Stimulated activated effector memory CD8-positive, alpha-beta T cell treated with anti-CD3 and anti-CD28 coated beads, Interleukin-12 subunit alpha, Interleukin-12 subunit beta, amount 100 ng/mL, for 72 hours (primary cell): ENCODE results near the gene FNTB.

Experiments
- ATAC-seq: fragments of 150-1000 bp; cut with Tn5 transposase; 2 replicates; pipeline ENCODE4 v1.10.0; 2021
- DNase-seq, 2 donors: peaks; one replicate each; pipeline ENCODE4 v3.0.0; 2021 to 2022; ENCODE audit warnings: low spot score in 2 of 2
- H3K27ac Mint-ChIP-seq: one replicate; pipeline ENCODE4 v1.8.0; 2022; ENCODE audit warnings: mild to moderate bottlenecking, mixed read lengths
- H3K36me3 Mint-ChIP-seq: one replicate; pipeline ENCODE4 v1.8.0; 2022; ENCODE audit warnings: mild to moderate bottlenecking, mixed read lengths
- H3K4me1 Mint-ChIP-seq: one replicate; pipeline ENCODE4 v1.8.0; 2022; ENCODE audit warnings: mixed read lengths
- H3K4me3 Mint-ChIP-seq: one replicate; pipeline ENCODE4 v1.8.0; 2022; ENCODE audit warnings: mild to moderate bottlenecking, mixed read lengths
- H3K9me3 Mint-ChIP-seq: one replicate; pipeline ENCODE4 v1.8.0; 2022; ENCODE audit warnings: mixed read lengths

Gene FNTB

DNA sequence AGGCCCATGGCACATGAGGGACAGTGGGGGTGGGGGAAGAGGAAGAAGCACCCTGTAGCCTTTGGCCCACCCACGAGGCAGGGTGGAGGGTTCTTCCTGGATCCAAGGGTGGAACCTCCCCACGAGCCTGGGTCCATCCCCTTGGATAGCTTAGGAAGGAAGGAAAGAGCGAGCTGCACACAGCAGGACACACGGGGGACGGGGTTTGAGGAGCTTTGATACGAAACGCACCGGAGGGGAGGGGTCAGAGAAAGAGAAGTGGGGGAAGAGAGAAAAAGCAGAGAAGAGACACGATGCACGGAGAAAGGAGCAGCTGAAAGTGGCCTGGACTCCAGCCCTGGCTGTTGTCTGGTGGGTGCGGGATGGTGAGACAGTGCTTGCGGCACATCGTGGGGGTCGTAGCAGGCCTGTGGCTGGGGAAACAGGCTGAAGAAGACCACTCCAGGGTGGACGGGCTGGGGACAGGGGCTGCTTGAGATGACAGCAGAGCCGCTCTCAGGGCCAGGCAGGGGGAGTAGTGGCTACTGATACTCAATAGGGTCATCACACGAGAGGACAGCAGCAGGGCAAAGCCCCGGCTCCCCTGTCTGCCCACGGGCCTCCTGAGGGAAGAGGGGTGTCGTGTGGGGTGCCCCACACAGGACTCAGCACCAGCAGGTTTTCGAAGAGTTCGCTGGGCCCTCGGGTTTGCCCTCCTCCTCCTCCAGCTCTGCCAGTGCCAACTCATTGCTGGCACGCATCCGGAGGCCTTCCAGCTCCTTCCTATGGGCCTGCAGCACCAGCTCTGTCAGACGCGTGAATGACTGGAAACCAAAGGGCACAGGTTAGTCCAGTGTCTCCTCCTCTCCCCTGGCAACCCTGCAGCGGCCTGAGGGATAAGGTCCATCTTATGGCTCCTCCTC is 38.7 kb upstream of the FNTB start:
- H3K27ac Mint-ChIP-seq, result peak overlapping the region; percentile 37
- DNase-seq (no peak), ATAC-seq (no peak)
- no peaks in the 10 kb centered on the region for H3K9me3 Mint-ChIP-seq
- H3K4me1 Mint-ChIP-seq, result peaks cover 44% of the 10 kb centered on the region
- peaks cover 5% of the 10 kb centered on the region for H3K36me3 Mint-ChIP-seq
- H3K4me3 Mint-ChIP-seq, result no peak overlapping the region

DNA sequence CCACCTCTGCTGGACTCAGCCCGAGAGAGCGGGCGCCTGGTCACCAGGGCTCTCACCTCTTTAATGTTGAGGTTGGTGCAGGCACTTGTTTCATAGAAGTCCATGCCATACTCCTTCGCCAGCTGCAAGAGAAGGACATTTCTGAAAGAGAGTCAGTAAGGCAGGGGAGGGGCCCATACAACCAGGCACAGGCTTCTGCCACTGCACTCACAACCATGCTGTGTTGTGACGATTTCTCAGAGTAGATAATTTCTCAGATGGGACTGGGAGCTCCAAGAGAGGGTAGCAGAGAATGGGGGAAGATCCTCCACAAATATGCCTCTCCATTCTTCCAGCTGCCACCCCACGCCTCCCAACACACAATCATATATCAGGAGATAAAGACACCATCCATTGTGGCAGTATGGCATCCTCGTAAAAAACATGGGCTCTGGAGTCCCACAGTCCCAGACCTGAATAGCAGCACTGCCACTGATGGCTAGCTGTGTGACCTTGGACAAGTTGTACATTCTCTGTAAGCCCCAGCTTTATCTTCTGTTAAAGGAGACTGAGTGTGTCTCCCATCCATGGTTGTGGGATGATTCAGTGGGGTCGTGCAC is 38.0 kb upstream of the FNTB start:
- Mint-ChIP-seq H3K4me1 (peaks cover 44% of the 10 kb centered on the region), H3K4me3 (no peak overlapping the region), H3K36me3 (peaks cover 3% of the 10 kb centered on the region), H3K9me3 (no peaks in the 10 kb centered on the region), H3K27ac (peak overlapping the region; percentile 37)
- ATAC-seq (no peak), DNase-seq (no peak)

DNA sequence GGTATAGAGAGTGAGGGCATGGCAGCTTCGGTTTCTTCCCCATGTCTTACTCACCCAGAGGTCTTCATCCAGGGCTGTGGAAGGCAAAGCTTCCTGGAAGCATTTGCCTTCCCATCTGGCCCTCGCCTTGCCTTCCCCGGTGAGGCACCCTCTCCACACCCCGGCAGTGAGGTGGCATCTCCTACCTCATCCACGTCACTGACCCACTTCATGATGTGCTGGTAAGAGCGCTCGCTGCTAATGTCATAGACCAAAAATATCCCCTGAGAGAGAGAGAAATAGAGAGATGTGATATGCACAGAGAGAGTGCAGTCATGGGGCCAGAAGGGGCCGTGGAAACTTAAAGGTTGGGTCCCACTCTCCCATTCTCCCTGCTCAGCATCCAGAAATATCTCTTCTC is 35.8 kb upstream of the FNTB start:
- ATAC-seq, result no peak
- Mint-ChIP-seq H3K4me3 (no peak overlapping the region), H3K27ac (no peak overlapping the region), H3K4me1 (peaks cover 34% of the 10 kb centered on the region), H3K9me3 (no peaks in the 10 kb centered on the region), H3K36me3 (no peaks in the 10 kb centered on the region)
- no peak for DNase-seq

DNA sequence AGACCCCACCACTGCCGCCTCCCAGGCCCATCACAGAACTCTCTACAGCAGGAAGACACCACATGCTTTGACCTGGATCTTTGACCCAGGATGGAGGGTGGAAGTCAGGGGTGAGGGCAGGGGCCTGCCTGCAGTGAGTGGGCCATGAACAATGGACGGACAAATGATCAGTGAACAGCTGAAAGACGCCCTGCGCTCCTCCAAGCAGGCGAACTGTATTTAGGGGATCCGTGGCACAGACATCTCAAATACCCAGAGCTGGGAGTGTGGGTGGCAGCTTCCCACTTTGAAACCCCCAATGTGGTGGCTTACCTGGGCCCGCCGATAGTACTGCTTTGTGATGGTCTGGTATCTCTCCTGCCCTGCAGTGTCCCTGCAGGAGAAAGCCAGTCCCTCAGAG is 35.4 kb upstream of the FNTB start:
- Mint-ChIP-seq H3K36me3 (no peaks in the 10 kb centered on the region), H3K27ac (peak overlapping the region; percentile 15)

DNA sequence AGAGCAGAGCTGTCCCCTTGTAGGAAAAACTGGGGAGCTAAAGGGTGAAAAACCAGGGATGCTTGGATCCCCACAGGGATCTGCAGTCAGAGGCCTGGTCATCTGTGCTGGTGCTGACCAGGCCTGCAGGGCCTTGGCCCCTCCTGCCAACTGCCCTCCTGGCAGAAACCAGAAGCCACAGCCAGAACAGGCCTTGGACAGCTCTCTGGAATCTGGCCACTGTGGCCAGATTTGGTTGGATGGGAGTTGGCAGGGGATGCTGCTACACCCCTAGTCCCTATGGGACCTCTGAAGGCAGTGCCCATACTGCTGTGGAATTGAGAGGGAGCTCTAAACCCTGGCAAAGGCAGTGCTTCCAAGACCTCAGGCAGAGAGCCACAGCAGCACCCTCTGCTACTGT is 35.0 kb upstream of the FNTB start:
- Mint-ChIP-seq H3K36me3 (no peaks in the 10 kb centered on the region), H3K27ac (peak overlapping the region; percentile 15), H3K9me3 (no peaks in the 10 kb centered on the region), H3K4me1 (peaks cover 26% of the 10 kb centered on the region), H3K4me3 (no peak overlapping the region)
- DNase-seq (no peak), ATAC-seq (no peak)

More for the DNA sequence above, 35.4 kb upstream of the FNTB start:
- Mint-ChIP-seq H3K4me1 (peaks cover 30% of the 10 kb centered on the region), H3K9me3 (no peaks in the 10 kb centered on the region), H3K4me3 (no peak overlapping the region)
- DNase-seq, result no peak
- ATAC-seq, result no peak

DNA sequence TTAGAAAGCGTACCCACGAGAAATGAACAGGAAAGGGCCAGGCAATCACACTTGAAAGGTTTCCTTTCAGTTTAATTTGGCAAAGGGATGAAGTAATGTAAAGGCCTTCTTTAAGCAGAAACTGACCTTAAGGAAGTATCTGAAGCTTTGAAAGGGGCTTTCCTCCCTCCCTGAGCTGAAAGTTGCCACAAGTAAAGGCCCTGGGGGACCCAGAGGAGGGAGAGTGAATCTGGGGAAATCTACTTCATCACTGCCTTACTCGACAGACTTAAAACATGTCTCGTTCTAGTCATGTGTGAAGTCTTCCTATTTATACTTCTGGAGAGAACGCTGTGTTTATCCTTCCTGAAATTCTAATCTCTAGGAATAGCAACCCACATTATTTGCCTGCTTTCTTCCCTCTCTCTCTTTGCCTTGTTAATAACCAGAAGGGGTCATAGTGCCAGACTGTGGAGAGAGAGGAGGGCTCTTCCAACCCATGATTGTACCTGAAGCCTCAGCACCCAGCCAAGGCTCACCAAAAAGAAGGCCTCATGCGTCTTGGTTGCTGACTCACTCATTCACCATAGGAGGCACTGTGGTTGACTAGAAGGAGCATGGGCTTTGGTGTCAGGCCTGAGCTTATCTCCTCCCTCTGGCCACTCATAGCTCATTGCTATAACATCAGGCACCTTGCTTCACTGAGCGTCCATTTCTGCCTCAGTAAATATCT is 33.9 kb upstream of the FNTB start:
- no peak overlapping the region for H3K4me3 Mint-ChIP-seq
- peak; percentile 68 for ATAC-seq
- DNase-seq, result no peak
- no peaks in the 10 kb centered on the region for H3K36me3 Mint-ChIP-seq
- peaks cover 16% of the 10 kb centered on the region for H3K4me1 Mint-ChIP-seq
- H3K9me3 Mint-ChIP-seq, result no peaks in the 10 kb centered on the region
- peak overlapping the region; percentile 33 for H3K27ac Mint-ChIP-seq

DNA sequence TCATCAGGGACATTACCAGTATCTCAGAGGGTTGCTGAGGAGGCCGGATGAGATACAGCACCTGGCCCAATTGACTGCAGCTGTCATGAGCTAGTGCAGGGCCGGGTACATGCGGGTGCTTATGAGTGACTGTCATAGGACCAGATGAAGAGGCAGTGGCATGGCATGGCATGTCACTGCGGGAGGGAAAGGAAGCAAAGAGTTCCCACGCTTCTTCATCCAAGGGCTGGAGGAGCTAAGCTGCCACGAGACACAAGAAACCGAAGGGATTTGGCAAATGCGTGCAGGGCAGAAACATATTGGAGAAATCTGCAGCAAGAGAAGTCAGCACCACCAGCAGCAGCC is 33.4 kb upstream of the FNTB start:
- peaks cover 14% of the 10 kb centered on the region for H3K4me1 Mint-ChIP-seq
- no peaks in the 10 kb centered on the region for H3K36me3 Mint-ChIP-seq
- DNase-seq (no peak), ATAC-seq (no peak)
- H3K27ac Mint-ChIP-seq, result no peak overlapping the region
- H3K9me3 Mint-ChIP-seq, result no peaks in the 10 kb centered on the region
- H3K4me3 Mint-ChIP-seq, result no peak overlapping the region

DNA sequence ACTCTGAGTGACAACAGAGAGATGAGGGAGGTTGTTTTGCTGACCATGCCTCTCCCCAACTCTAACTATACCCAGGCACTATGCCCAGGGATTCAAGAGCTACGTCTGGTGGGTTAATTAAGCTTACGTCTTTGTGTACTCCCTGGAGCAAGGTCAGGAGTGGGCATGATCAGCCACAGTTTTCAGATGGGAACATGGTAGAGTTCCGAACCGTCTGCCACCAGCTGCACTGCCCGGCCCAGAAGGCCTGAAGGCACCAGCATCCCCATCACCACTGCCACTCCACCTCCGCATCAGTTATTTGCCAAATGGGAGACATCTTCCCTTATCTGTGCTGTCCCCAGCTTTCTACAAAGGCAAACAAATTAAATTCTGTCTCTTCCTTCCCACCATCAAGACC is 33.0 kb upstream of the FNTB start:
- ATAC-seq, result no peak
- Mint-ChIP-seq H3K36me3 (no peaks in the 10 kb centered on the region), H3K4me3 (no peak overlapping the region), H3K4me1 (peaks cover 14% of the 10 kb centered on the region), H3K27ac (no peak overlapping the region), H3K9me3 (no peaks in the 10 kb centered on the region)
- no peak for DNase-seq

DNA sequence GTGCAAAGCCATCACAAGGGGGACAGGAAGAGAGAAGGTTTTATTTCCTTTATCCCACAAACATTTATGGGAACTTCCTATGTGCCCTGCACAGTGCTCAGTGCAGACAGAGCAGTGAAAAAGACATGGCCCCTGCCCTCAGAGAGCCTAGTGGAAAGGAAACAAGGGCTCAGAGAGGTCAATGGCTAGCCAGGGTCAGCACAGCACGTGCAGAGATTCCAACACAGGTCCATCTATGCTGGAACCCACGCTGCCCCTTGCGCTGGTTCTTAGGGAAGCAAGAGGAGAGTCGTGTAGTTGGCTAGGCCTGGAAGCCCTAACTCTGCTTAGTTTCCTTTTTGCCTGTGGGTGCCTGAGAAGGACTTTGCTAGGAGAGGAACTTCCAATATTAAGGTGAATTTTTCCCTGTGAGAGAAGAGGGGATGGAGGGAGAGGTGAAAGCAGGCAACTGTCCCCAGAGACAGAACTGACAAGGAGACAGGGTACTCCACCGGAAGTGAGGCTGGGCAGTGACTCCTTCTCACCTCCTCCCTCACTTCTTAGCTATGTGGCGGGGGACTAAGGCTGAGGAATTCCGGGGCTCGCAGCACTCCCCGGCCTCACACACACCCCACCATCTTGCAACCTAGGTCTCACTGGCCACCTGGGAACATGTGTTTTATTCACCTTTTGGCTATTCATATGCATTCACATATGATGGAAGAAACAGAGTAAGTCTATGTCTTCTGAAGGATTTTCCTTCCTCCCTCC is 32.0 kb upstream of the FNTB start:
- no peaks in the 10 kb centered on the region for H3K9me3 Mint-ChIP-seq
- DNase-seq (no peak), ATAC-seq (no peak)
- H3K4me3 Mint-ChIP-seq, result no peak overlapping the region
- no peak overlapping the region for H3K27ac Mint-ChIP-seq
- H3K4me1 Mint-ChIP-seq, result peaks cover 14% of the 10 kb centered on the region
- H3K36me3 Mint-ChIP-seq, result no peaks in the 10 kb centered on the region

DNA sequence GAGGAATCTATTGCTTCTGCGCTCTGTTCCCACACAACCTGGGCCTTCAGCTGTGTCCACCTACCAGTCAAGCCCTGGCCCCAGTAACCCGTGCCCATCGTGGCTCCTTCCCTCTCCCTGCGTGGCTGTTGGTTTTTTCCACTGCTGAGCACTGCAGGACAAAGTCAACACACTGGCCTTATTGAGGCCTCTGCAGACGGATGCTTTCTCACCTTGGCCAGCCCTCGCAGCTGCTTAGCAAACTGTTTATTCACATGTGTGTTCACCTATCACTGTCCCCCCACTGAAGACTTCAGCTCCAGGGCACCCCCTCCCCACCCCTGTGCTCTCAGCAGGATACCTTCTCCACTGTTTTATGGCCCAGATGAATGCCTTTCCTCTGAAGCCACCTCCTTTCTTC is 31.4 kb upstream of the FNTB start:
- Mint-ChIP-seq H3K9me3 (no peaks in the 10 kb centered on the region), H3K27ac (no peak overlapping the region), H3K4me1 (peaks cover 19% of the 10 kb centered on the region), H3K4me3 (no peak overlapping the region), H3K36me3 (no peaks in the 10 kb centered on the region)
- ATAC-seq (no peak), DNase-seq (no peak)

DNA sequence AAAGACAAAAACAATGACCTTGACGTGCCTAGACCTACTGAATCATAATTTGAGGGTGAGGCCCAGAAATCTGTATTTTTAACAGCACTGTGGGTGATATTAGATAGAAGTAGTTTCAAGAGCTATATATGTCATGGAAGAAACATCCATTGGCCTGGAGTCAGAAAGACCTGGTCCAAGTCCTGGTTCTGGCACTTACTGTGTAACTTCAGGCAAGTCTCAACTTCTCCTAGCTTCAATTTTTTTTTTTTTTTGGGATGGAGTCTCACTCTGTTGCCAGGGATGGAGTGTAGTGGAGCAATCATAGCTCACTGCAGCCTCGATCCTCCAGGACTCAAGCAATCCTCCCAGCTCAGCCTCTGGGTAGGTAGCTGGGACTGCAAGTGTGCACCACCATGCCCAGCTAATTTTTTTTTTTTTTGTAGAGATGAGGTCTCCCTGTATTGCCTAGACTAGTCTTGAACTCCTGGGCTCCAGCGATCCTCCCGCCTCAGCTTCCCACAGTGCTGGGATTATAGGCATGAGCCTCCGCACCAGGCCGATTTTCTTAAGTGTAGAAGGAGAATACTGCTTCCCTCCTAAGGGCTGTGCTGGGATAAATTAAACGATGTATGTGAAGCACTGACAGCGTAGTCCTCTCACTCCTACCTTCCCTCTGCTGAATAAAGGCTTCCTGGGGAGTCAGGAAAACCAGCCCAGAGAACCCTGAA is 29.8 kb upstream of the FNTB start:
- peaks cover 24% of the 10 kb centered on the region for H3K4me1 Mint-ChIP-seq
- DNase-seq (no peak), ATAC-seq (no peak)
- no peaks in the 10 kb centered on the region for H3K36me3 Mint-ChIP-seq
- H3K27ac Mint-ChIP-seq, result no peak overlapping the region
- H3K4me3 Mint-ChIP-seq, result no peak overlapping the region
- H3K9me3 Mint-ChIP-seq, result no peaks in the 10 kb centered on the region

DNA sequence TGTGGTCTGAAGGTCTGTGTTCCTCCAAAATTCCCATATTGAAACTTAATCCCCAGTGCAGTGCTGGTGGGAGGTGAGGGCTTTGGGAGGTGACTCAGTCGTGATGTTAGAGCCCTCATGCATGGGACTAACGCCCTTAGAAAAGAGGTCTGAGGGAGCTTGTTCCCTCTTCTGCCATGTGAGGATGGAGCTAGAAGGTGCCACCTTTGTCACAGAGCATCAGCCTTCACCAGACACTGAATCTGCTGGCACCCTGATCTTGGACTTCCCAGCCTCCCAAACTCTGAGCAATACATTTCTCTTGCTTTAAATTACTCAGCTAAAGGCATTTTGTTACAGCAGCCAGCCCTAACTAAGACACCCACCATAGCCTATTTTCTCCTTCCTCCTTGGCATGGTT is 28.5 kb upstream of the FNTB start:
- Mint-ChIP-seq H3K36me3 (no peaks in the 10 kb centered on the region), H3K4me1 (peaks cover 13% of the 10 kb centered on the region), H3K4me3 (no peak overlapping the region), H3K9me3 (no peaks in the 10 kb centered on the region), H3K27ac (peak overlapping the region; percentile 35)
- no peak for ATAC-seq
- no peak for DNase-seq

DNA sequence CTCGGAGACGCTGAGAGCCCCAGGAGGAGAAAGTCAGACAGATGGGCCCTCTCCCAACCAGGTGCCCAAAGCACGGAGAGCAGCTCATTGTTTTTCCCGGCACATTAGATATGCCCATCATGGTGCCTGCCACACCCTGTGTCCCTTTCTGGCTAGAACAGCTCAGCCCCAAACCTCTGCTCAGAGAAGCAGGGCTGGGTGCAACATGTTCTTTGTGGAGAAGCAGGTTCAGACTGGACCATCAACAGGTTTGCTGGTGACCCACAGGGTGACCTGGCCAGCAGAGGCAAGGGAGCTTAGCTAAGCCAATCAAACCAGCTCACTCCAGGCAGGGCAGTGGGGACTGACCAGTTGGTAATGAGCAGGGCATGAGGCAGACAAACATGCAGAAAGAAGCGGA is 28.0 kb upstream of the FNTB start:
- peak overlapping the region; percentile 35 for H3K27ac Mint-ChIP-seq
- no peak overlapping the region for H3K4me3 Mint-ChIP-seq
- H3K9me3 Mint-ChIP-seq, result no peaks in the 10 kb centered on the region
- H3K4me1 Mint-ChIP-seq, result peaks cover 10% of the 10 kb centered on the region
- ATAC-seq (no peak), DNase-seq (no peak)
- no peaks in the 10 kb centered on the region for H3K36me3 Mint-ChIP-seq

DNA sequence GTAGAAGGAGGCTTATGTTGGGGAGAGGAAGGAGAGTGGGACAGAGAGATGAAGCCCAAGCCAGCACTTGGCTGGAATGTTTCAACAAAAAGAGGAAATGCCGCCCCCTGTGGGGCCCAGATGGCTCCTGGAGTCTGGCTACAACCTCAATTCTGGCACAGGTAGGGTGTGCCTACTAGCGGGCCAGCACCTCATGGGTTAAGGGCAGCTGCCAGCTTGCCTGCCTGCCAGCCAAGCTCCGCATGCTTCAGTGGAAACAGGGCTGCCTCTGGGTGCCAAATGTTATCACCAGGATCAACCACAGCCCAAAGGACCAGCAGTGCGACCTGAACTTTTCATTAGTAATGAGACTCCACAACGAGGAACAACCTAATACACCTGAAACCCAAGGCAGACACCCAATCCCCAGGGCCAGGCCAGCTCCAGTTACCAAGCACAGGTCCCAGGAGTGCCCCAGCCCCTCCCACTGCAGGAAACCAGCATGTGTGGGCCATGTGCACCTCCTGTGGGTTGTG is 25.9 kb upstream of the FNTB start:
- H3K4me3 Mint-ChIP-seq, result no peak overlapping the region
- DNase-seq (no peak), ATAC-seq (no peak)
- H3K27ac Mint-ChIP-seq, result no peak overlapping the region
- H3K36me3 Mint-ChIP-seq, result no peaks in the 10 kb centered on the region
- H3K9me3 Mint-ChIP-seq, result no peaks in the 10 kb centered on the region
- peaks cover 10% of the 10 kb centered on the region for H3K4me1 Mint-ChIP-seq

DNA sequence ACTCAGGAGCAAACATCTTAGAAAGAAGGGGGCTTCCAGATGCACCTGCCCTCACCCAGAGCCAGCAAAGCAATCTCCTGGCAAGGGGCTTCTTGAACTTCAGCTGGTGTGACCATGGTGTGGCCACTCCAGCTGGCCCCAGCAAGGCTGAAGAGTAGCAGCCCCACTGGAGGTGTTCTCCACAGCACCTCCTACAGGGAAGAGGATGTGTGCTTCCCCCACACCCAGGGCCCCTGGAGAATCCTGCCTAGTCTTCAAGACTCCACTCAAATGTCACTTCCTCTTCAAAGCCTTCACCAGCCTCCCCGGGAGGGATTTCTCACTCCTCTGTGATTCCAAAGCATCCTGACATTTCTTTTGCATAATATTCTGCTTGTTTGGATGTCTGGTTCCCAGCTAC is 23.1 kb upstream of the FNTB start:
- DNase-seq (no peak), ATAC-seq (no peak)
- H3K9me3 Mint-ChIP-seq, result no peaks in the 10 kb centered on the region
- no peak overlapping the region for H3K4me3 Mint-ChIP-seq
- peaks cover 10% of the 10 kb centered on the region for H3K4me1 Mint-ChIP-seq
- no peak overlapping the region for H3K27ac Mint-ChIP-seq
- no peaks in the 10 kb centered on the region for H3K36me3 Mint-ChIP-seq
